ENCODE data around the gene PLEKHG4.

The PLEKHG4 gene

GRCh38 chr16:67236563-67237395 lies 42.6 kb upstream of the PLEKHG4 start:
- H3K9me3 ChIP-seq (ENCODE audit: insufficient read depth, low read length) = no peaks in the 10 kb centered on the region
- H3K4me1 ChIP-seq (ENCODE audit: insufficient read depth, insufficient read length) = peaks cover 19% of the 10 kb centered on the region
- H3K9ac ChIP-seq (ENCODE audit: insufficient read length, low read depth) = peak overlapping the region; percentile 2
- H3K36me3 ChIP-seq (ENCODE audit: insufficient read depth, insufficient read length, low read length) = peaks cover 72% of the 10 kb centered on the region
- no peaks in the 10 kb centered on the region for H3K27me3 ChIP-seq (ENCODE audit: insufficient read depth, insufficient read length)
- H3K4me3 ChIP-seq (ENCODE audit: insufficient read length, low read depth) = no peak overlapping the region
- TF ChIP-seq YY1 (IDR thresholded peaks at IDR 0.05; ENCODE audit: insufficient read depth, insufficient read length) (no peak), SUZ12 (IDR thresholded peaks at IDR 0.05; ENCODE audit: extremely low read depth, insufficient read depth, insufficient read length) (no peak), ZNF274 (IDR thresholded peaks at IDR 0.05; ENCODE audit: low read depth, low read length) (no peak)
- DNase-seq (ENCODE audit: low read depth, low spot score) = peak; percentile 68

- DNase-seq (ENCODE audit: low read depth, low spot score) = no peak
- no peak for TF ChIP-seq YY1 (IDR thresholded peaks at IDR 0.05; ENCODE audit: insufficient read depth, insufficient read length)
- peaks cover 67% of the 10 kb centered on the region for H3K36me3 ChIP-seq (ENCODE audit: insufficient read depth, insufficient read length, low read length)
These were observed 41.7 kb upstream of the PLEKHG4 start for GRCh38 chr16:67237396-67238277.

GRCh38 chr16:67238278-67238575 lies 41.1 kb upstream of the PLEKHG4 start:
- Histone ChIP-seq H3K9ac (ENCODE audit: insufficient read length, low read depth) (no peak overlapping the region), H3K36me3 (ENCODE audit: insufficient read depth, insufficient read length, low read length) (peaks cover 66% of the 10 kb centered on the region), H3K9me3 (ENCODE audit: insufficient read depth, low read length) (no peaks in the 10 kb centered on the region), H3K4me3 (ENCODE audit: insufficient read length, low read depth) (no peak overlapping the region), H3K4me1 (ENCODE audit: insufficient read depth, insufficient read length) (peaks cover 24% of the 10 kb centered on the region), H3K27me3 (ENCODE audit: insufficient read depth, insufficient read length) (no peaks in the 10 kb centered on the region)
- no peak for TF ChIP-seq SUZ12 (IDR thresholded peaks at IDR 0.05; ENCODE audit: extremely low read depth, insufficient read depth, insufficient read length)
- no peak for TF ChIP-seq ZNF274 (IDR thresholded peaks at IDR 0.05; ENCODE audit: low read depth, low read length)
- TF ChIP-seq YY1 (IDR thresholded peaks at IDR 0.05; ENCODE audit: insufficient read depth, insufficient read length) = no peak
- no peak for DNase-seq (ENCODE audit: low read depth, low spot score)

More at GRCh38 chr16:67237396-67238277, 41.7 kb upstream of the PLEKHG4 start:
- Histone ChIP-seq H3K4me3 (ENCODE audit: insufficient read length, low read depth) (no peak overlapping the region), H3K4me1 (ENCODE audit: insufficient read depth, insufficient read length) (peaks cover 24% of the 10 kb centered on the region), H3K9me3 (ENCODE audit: insufficient read depth, low read length) (no peaks in the 10 kb centered on the region), H3K9ac (ENCODE audit: insufficient read length, low read depth) (no peak overlapping the region), H3K27me3 (ENCODE audit: insufficient read depth, insufficient read length) (no peaks in the 10 kb centered on the region)

- TF ChIP-seq ZNF274 (IDR thresholded peaks at IDR 0.05; ENCODE audit: low read depth, low read length) (no peak), YY1 (IDR thresholded peaks at IDR 0.05; ENCODE audit: insufficient read depth, insufficient read length) (no peak), SUZ12 (IDR thresholded peaks at IDR 0.05; ENCODE audit: extremely low read depth, insufficient read depth, insufficient read length) (no peak)
- Histone ChIP-seq H3K9ac (ENCODE audit: insufficient read length, low read depth) (no peak overlapping the region), H3K27me3 (ENCODE audit: insufficient read depth, insufficient read length) (no peaks in the 10 kb centered on the region), H3K4me1 (ENCODE audit: insufficient read depth, insufficient read length) (peaks cover 28% of the 10 kb centered on the region), H3K36me3 (ENCODE audit: insufficient read depth, insufficient read length, low read length) (peaks cover 60% of the 10 kb centered on the region), H3K4me3 (ENCODE audit: insufficient read length, low read depth) (no peak overlapping the region), H3K9me3 (ENCODE audit: insufficient read depth, low read length) (no peaks in the 10 kb centered on the region)
- DNase-seq (ENCODE audit: low read depth, low spot score) = no peak
These were observed 40.4 kb upstream of the PLEKHG4 start for GRCh38 chr16:67238806-67239470.

GRCh38 chr16:67240506-67240905 lies 38.8 kb upstream of the PLEKHG4 start:
- Histone ChIP-seq H3K36me3 (ENCODE audit: insufficient read depth, insufficient read length, low read length) (peaks cover 44% of the 10 kb centered on the region), H3K9me3 (ENCODE audit: insufficient read depth, low read length) (no peaks in the 10 kb centered on the region), H3K4me1 (ENCODE audit: insufficient read depth, insufficient read length) (peaks cover 42% of the 10 kb centered on the region), H3K9ac (ENCODE audit: insufficient read length, low read depth) (no peak overlapping the region), H3K27me3 (ENCODE audit: insufficient read depth, insufficient read length) (no peaks in the 10 kb centered on the region), H3K4me3 (ENCODE audit: insufficient read length, low read depth) (no peak overlapping the region)
- DNase-seq (ENCODE audit: low read depth, low spot score) = no peak
- TF ChIP-seq ZNF274 (IDR thresholded peaks at IDR 0.05; ENCODE audit: low read depth, low read length) (no peak), YY1 (IDR thresholded peaks at IDR 0.05; ENCODE audit: insufficient read depth, insufficient read length) (no peak), SUZ12 (IDR thresholded peaks at IDR 0.05; ENCODE audit: extremely low read depth, insufficient read depth, insufficient read length) (no peak)

GRCh38 chr16:67241008-67241900 lies 38.1 kb upstream of the PLEKHG4 start:
- TF ChIP-seq ZNF274 (IDR thresholded peaks at IDR 0.05; ENCODE audit: low read depth, low read length) (no peak), SUZ12 (IDR thresholded peaks at IDR 0.05; ENCODE audit: extremely low read depth, insufficient read depth, insufficient read length) (no peak), YY1 (IDR thresholded peaks at IDR 0.05; ENCODE audit: insufficient read depth, insufficient read length) (no peak)
- Histone ChIP-seq H3K36me3 (ENCODE audit: insufficient read depth, insufficient read length, low read length) (peaks cover 37% of the 10 kb centered on the region), H3K4me1 (ENCODE audit: insufficient read depth, insufficient read length) (peaks cover 37% of the 10 kb centered on the region), H3K9me3 (ENCODE audit: insufficient read depth, low read length) (no peaks in the 10 kb centered on the region), H3K9ac (ENCODE audit: insufficient read length, low read depth) (peak overlapping the region; percentile 23), H3K27me3 (ENCODE audit: insufficient read depth, insufficient read length) (no peaks in the 10 kb centered on the region), H3K4me3 (ENCODE audit: insufficient read length, low read depth) (no peak overlapping the region)
- DNase-seq (ENCODE audit: low read depth, low spot score) = peak; percentile 54

Data from NT2/D1 (cell line).